ENCODE measurements around the gene NRP2.

NRP2 gene

DNA sequence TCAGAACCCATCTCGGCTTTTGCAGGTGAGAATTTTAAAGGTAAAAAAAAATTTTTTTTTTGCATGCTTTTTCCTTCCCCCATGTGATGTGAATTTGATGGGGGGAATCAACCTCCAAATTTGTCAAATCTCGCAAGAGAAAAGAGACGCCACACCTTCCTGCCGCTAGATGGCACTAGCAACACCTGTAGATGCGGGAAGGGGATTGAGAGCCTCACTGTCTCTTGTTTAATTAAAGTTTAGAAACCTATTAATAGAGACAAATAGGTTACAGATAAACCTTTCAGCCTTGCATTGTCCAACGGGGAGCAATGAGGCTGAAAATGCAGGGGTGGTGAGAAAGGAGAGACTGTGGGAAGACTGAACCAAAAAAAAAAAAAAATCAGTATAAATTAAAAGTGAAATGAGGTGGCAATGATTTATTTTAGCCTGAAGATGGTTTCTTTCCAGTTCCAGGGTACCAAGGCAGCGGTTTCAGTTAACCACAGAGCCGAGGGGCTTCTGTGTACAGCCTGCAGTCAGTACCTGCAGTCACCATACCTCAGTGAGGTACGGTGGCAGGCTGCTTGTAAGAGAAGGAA lies 84.6 kb downstream of the NRP2 start:
- no peak overlapping the region for H3K14ac ChIP-seq (ENCODE audit: low read length)
- no peak overlapping the region for H3K9ac ChIP-seq (ENCODE audit: low read depth, low read length, poor library complexity)
- peak overlapping the region; percentile 45 for H3K18ac ChIP-seq (ENCODE audit: low read length)
- no peak overlapping the region for H2BK120ac ChIP-seq (ENCODE audit: low read depth, low read length)
- DNase-seq (ENCODE audit: low spot score), result peak; percentile 69
- no peaks in the 10 kb centered on the region for H3K79me1 ChIP-seq (ENCODE audit: low read depth, low read length)
- no CpG with 5 or more reads among the region's 9 CpGs for WGBS, 2 donors (ENCODE audit: extremely low coverage in 2 of 2, insufficient read length in 2 of 2, insufficient replicate concordance in 1 of 2)
- peaks cover 3 to 61% of the 10 kb centered on the region in 2 donors for H3K36me3 ChIP-seq (replicated peaks in 1 of 2; ENCODE audit: control insufficient read depth in 2 of 2, insufficient read depth in 2 of 2, low read length in 2 of 2)
- H2AFZ ChIP-seq (ENCODE audit: low read length), result no peak overlapping the region
- H3K9me3 ChIP-seq (replicated peaks in 1 of 2; ENCODE audit: control insufficient read depth in 2 of 2, insufficient read depth in 1 of 2, low read depth in 1 of 2, low read length in 2 of 2), result no peaks in the 10 kb centered on the region
- H2BK12ac ChIP-seq (ENCODE audit: low read length), result no peak overlapping the region
- no peak overlapping the region for H3K23ac ChIP-seq (ENCODE audit: low read depth, low read length, poor library complexity)
- H2BK5ac ChIP-seq (ENCODE audit: low read length), result no peak overlapping the region
- H3K4me1 ChIP-seq (ENCODE audit: control insufficient read depth in 2 of 2, insufficient read depth in 1 of 2, low read depth in 1 of 2, low read length in 2 of 2), result peaks cover 12% of the 10 kb centered on the region in 2 donors
- H3K27ac ChIP-seq (replicated peaks; ENCODE audit: low read length), result no peak overlapping the region
- H4K8ac ChIP-seq (ENCODE audit: low read depth, low read length), result peak overlapping the region; percentile 49
- H2BK15ac ChIP-seq (ENCODE audit: low read length), result no peak overlapping the region
- no peak overlapping the region for H4K91ac ChIP-seq (ENCODE audit: low read depth, low read length, poor library complexity)
- no peak overlapping the region for H3K4me2 ChIP-seq (ENCODE audit: insufficient read depth, low read length, poor library complexity, severe bottlenecking)
- H3K27me3 ChIP-seq (ENCODE audit: control insufficient read depth in 3 of 3, insufficient read depth in 3 of 3, low read depth in 1 of 3, low read length in 3 of 3), result no peaks in the 10 kb centered on the region
- no peak overlapping the region for H3K4me3 ChIP-seq (ENCODE audit: low read length in 2 of 2)
- H2AK5ac ChIP-seq (ENCODE audit: low read depth, low read length), result no peak overlapping the region
- H3K4ac ChIP-seq (ENCODE audit: low read length), result no peak overlapping the region

DNA sequence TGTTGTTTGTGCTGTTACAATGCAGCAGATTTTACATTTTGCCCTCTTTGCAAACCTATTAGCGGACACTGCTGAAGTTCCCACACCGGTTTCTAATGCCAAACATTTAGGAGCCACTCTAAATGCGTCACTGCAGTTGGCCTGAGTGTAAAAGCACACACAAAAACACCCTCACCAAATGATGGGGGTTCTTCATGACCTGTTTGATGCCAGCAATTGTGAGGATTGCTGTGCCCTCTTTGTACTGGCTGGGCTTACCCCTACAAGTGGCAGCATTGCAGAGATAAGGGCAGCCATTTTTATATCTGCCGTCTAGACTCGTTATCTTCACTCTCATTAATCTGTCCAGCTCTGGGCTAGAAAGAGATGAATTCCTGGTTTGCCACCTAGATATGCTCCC lies 85.3 kb downstream of the NRP2 start:
- Histone ChIP-seq H2BK12ac (ENCODE audit: low read length) (no peak overlapping the region), H3K9me3 (replicated peaks in 1 of 2; ENCODE audit: control insufficient read depth in 2 of 2, insufficient read depth in 1 of 2, low read depth in 1 of 2, low read length in 2 of 2) (no peaks in the 10 kb centered on the region), H3K9ac (ENCODE audit: low read depth, low read length, poor library complexity) (no peak overlapping the region), H3K4me1 (ENCODE audit: control insufficient read depth in 2 of 2, insufficient read depth in 1 of 2, low read depth in 1 of 2, low read length in 2 of 2) (peaks cover 12% of the 10 kb centered on the region in 2 donors), H2AK5ac (ENCODE audit: low read depth, low read length) (no peak overlapping the region), H2AFZ (ENCODE audit: low read length) (no peak overlapping the region), H3K27ac (replicated peaks; ENCODE audit: low read length) (no peak overlapping the region), H3K18ac (ENCODE audit: low read length) (no peak overlapping the region), H3K79me1 (ENCODE audit: low read depth, low read length) (no peaks in the 10 kb centered on the region), H3K4me2 (ENCODE audit: insufficient read depth, low read length, poor library complexity, severe bottlenecking) (no peak overlapping the region), H2BK120ac (ENCODE audit: low read depth, low read length) (no peak overlapping the region), H3K4ac (ENCODE audit: low read length) (no peak overlapping the region), H4K8ac (ENCODE audit: low read depth, low read length) (no peak overlapping the region), H3K23ac (ENCODE audit: low read depth, low read length, poor library complexity) (no peak overlapping the region), H4K91ac (ENCODE audit: low read depth, low read length, poor library complexity) (no peak overlapping the region), H2BK5ac (ENCODE audit: low read length) (no peak overlapping the region), H2BK15ac (ENCODE audit: low read length) (no peak overlapping the region), H3K4me3 (ENCODE audit: low read length in 2 of 2) (no peak overlapping the region), H3K36me3 (replicated peaks in 1 of 2; ENCODE audit: control insufficient read depth in 2 of 2, insufficient read depth in 2 of 2, low read length in 2 of 2) (peaks cover 3 to 58% of the 10 kb centered on the region in 2 donors), H3K14ac (ENCODE audit: low read length) (no peak overlapping the region), H3K27me3 (ENCODE audit: control insufficient read depth in 3 of 3, insufficient read depth in 3 of 3, low read depth in 1 of 3, low read length in 3 of 3) (no peaks in the 10 kb centered on the region)
- no CpG with 5 or more reads among the region's 5 CpGs for WGBS, 2 donors (ENCODE audit: extremely low coverage in 2 of 2, insufficient read length in 2 of 2, insufficient replicate concordance in 1 of 2)
- no peak for DNase-seq (ENCODE audit: low spot score)

DNA sequence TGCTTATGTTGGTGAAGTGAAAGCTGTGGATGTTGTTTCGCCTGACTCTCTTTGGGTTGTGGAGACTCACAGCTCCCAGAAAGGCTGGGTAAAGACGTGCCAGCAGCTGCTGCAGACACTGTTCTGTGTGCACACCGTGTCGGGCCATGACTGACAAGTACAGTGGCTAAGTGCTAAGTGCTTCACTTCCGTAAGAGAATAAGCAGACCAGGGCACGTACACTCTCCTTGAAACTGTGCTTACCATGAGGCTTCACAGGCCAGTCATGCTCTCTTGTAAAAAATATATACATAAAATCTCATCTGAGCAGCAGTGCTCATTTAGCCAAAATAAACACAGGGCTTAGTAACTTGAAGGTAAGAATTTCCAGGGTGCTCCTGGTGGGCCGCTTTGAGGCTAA lies 86.0 kb downstream of the NRP2 start:
- Histone ChIP-seq H4K8ac (ENCODE audit: low read depth, low read length) (no peak overlapping the region), H3K18ac (ENCODE audit: low read length) (no peak overlapping the region), H3K9ac (ENCODE audit: low read depth, low read length, poor library complexity) (no peak overlapping the region), H3K27ac (replicated peaks; ENCODE audit: low read length) (no peak overlapping the region), H3K4me1 (ENCODE audit: control insufficient read depth in 2 of 2, insufficient read depth in 1 of 2, low read depth in 1 of 2, low read length in 2 of 2) (peaks cover 11 to 12% of the 10 kb centered on the region in 2 donors), H3K36me3 (replicated peaks in 1 of 2; ENCODE audit: control insufficient read depth in 2 of 2, insufficient read depth in 2 of 2, low read length in 2 of 2) (peaks cover 3 to 55% of the 10 kb centered on the region in 2 donors), H2AFZ (ENCODE audit: low read length) (no peak overlapping the region), H3K9me3 (replicated peaks in 1 of 2; ENCODE audit: control insufficient read depth in 2 of 2, insufficient read depth in 1 of 2, low read depth in 1 of 2, low read length in 2 of 2) (no peaks in the 10 kb centered on the region), H3K23ac (ENCODE audit: low read depth, low read length, poor library complexity) (no peak overlapping the region), H2BK15ac (ENCODE audit: low read length) (no peak overlapping the region), H2BK5ac (ENCODE audit: low read length) (no peak overlapping the region), H3K4me3 (ENCODE audit: low read length in 2 of 2) (no peak overlapping the region), H2BK12ac (ENCODE audit: low read length) (no peak overlapping the region), H2AK5ac (ENCODE audit: low read depth, low read length) (no peak overlapping the region), H3K14ac (ENCODE audit: low read length) (no peak overlapping the region), H3K4me2 (ENCODE audit: insufficient read depth, low read length, poor library complexity, severe bottlenecking) (no peak overlapping the region), H2BK120ac (ENCODE audit: low read depth, low read length) (no peak overlapping the region), H3K79me1 (ENCODE audit: low read depth, low read length) (no peaks in the 10 kb centered on the region), H3K4ac (ENCODE audit: low read length) (no peak overlapping the region), H4K91ac (ENCODE audit: low read depth, low read length, poor library complexity) (no peak overlapping the region), H3K27me3 (ENCODE audit: control insufficient read depth in 3 of 3, insufficient read depth in 3 of 3, low read depth in 1 of 3, low read length in 3 of 3) (no peaks in the 10 kb centered on the region)
- no peak for DNase-seq (ENCODE audit: low spot score)
- no CpG with 5 or more reads among the region's 7 CpGs for WGBS, 2 donors (ENCODE audit: extremely low coverage in 2 of 2, insufficient read length in 2 of 2, insufficient replicate concordance in 1 of 2)

DNA sequence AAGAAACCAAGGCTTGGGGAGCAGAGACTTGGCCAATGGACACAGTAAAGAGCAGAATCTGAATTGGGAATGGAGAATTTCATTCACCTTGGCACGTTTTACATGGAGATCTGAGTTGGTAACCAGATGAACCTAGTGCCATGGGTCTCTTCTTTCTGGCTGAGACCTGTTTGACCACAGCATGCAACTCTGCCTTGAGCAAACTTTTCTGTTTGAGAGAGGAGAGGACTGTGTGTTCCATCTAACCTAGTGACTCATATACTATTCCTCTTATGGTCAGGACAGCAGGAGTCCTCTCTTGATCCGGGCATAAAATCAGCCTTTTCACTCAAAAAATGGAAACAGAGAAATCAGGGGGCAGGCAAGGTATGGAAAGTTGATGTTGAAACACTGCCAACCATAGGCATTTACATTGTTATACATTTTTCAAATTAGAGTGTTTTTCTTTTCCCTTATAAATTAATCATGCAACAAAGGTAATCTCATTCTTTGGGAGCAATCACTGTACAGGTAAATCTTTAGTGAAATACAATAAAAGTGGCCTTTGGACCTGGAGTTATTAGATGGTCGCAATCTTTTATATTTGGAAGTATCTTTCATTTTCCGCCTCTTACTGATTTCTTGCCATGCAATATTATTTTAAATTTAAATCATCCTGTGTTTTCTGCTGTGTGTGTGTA lies 86.7 kb downstream of the NRP2 start:
- H3K4me1 ChIP-seq (ENCODE audit: control insufficient read depth in 2 of 2, insufficient read depth in 1 of 2, low read depth in 1 of 2, low read length in 2 of 2), result peaks cover 6 to 8% of the 10 kb centered on the region in 2 donors
- no peak overlapping the region for H3K23ac ChIP-seq (ENCODE audit: low read depth, low read length, poor library complexity)
- H2BK15ac ChIP-seq (ENCODE audit: low read length), result no peak overlapping the region
- H3K79me1 ChIP-seq (ENCODE audit: low read depth, low read length), result no peaks in the 10 kb centered on the region
- no peak overlapping the region for H2BK120ac ChIP-seq (ENCODE audit: low read depth, low read length)
- WGBS, 2 donors (ENCODE audit: extremely low coverage in 2 of 2, insufficient read length in 2 of 2, insufficient replicate concordance in 1 of 2), result no CpG with 5 or more reads among the region's 4 CpGs
- H3K9me3 ChIP-seq (replicated peaks in 1 of 2; ENCODE audit: control insufficient read depth in 2 of 2, insufficient read depth in 1 of 2, low read depth in 1 of 2, low read length in 2 of 2), result no peaks in the 10 kb centered on the region
- no peak overlapping the region for H3K4ac ChIP-seq (ENCODE audit: low read length)
- H2BK12ac ChIP-seq (ENCODE audit: low read length), result no peak overlapping the region
- H3K27ac ChIP-seq (replicated peaks; ENCODE audit: low read length), result no peak overlapping the region
- H2AK5ac ChIP-seq (ENCODE audit: low read depth, low read length), result no peak overlapping the region
- H3K4me2 ChIP-seq (ENCODE audit: insufficient read depth, low read length, poor library complexity, severe bottlenecking), result no peak overlapping the region
- no peak overlapping the region for H2BK5ac ChIP-seq (ENCODE audit: low read length)
- no peak overlapping the region for H3K9ac ChIP-seq (ENCODE audit: low read depth, low read length, poor library complexity)
- no peak overlapping the region for H2AFZ ChIP-seq (ENCODE audit: low read length)
- no peak for DNase-seq (ENCODE audit: low spot score)
- no peak overlapping the region for H3K18ac ChIP-seq (ENCODE audit: low read length)
- H3K36me3 ChIP-seq (replicated peaks in 1 of 2; ENCODE audit: control insufficient read depth in 2 of 2, insufficient read depth in 2 of 2, low read length in 2 of 2), result peaks cover 3 to 55% of the 10 kb centered on the region in 2 donors
- no peak overlapping the region for H3K4me3 ChIP-seq (ENCODE audit: low read length in 2 of 2)
- H4K91ac ChIP-seq (ENCODE audit: low read depth, low read length, poor library complexity), result no peak overlapping the region
- no peak overlapping the region for H4K8ac ChIP-seq (ENCODE audit: low read depth, low read length)
- no peaks in the 10 kb centered on the region for H3K27me3 ChIP-seq (ENCODE audit: control insufficient read depth in 3 of 3, insufficient read depth in 3 of 3, low read depth in 1 of 3, low read length in 3 of 3)
- H3K14ac ChIP-seq (ENCODE audit: low read length), result no peak overlapping the region

Measured in neuronal stem cell (in vitro differentiated cells).